PC-9 (cell line): ENCODE measurements around the gene REXO4. TPM values are rescaled to one million over a fixed set of nuclear protein-coding genes. Genes with fewer than 3 reads are reported as not detected.

ENCODE experiments used
- BruUV-seq: library from RNA; stranded (reverse); fragments of 400-500 nt; replicated peaks from 2 replicates; lab custom pipeline; 2021; lab: Mats Ljungman, UMichigan
- CTCF ChIA-PET: fragments of 300-600 bp; sonication (Branson Sonifier 250); formaldehyde crosslinking; loops from one replicate; lab custom pipeline; 2022; ENCODE audit warnings: antibody characterized with exemption; lab: Charles Lee
- POLR2A ChIA-PET: fragments of 300-600 bp; sonication (Branson Sonifier 250); formaldehyde crosslinking; loops from one replicate; lab custom pipeline; 2022; ENCODE audit warnings: antibody characterized with exemption; ENCODE audit not compliant: unreplicated experiment; lab: Charles Lee
- DNase-seq, 2 experiments: peaks; one replicate each; pipeline versions ENCODE4 v3.0.0 to v3.0.0-alpha.2; 2015 to 2022; ENCODE audit warnings: mixed read lengths in 1 of 2
- H2AFZ ChIP-seq: fragments of 200-600 bp; sonication (generic); 2 replicates; pipeline ENCODE4 v1.8.1; 2017; ENCODE audit warnings: antibody characterized with exemption
- H3F3A ChIP-seq: fragments of 200-600 bp; sonication (generic); 2 replicates; pipeline ENCODE4 v1.8.1; 2017; ENCODE audit warnings: antibody characterized with exemption, mild to moderate bottlenecking, low read depth; ENCODE audit not compliant: insufficient read depth
- H3K27ac ChIP-seq: fragments of 200-600 bp; sonication (generic); 2 replicates; pipeline ENCODE4 v1.6.1; 2016; ENCODE audit warnings: mixed run types
- H3K27me3 ChIP-seq: fragments of 200-600 bp; sonication (generic); 2 replicates; pipeline ENCODE4 v1.6.1; 2016; ENCODE audit warnings: low read depth, mixed run types; ENCODE audit not compliant: insufficient read depth
- H3K36me3 ChIP-seq: fragments of 200-600 bp; sonication (generic); 2 replicates; pipeline ENCODE4 v1.6.1; 2016; ENCODE audit warnings: low read depth, mixed run types
- H3K4me1 ChIP-seq: fragments of 200-600 bp; sonication (generic); replicated peaks from 2 replicates; pipeline ENCODE4 v1.6.1; 2016; ENCODE audit warnings: mixed run types; ENCODE audit not compliant: insufficient read depth
- H3K4me2 ChIP-seq: fragments of 200-600 bp; sonication (generic); 2 replicates; pipeline ENCODE4 v1.6.1; 2017; ENCODE audit warnings: mixed run types
- H3K4me3 ChIP-seq: fragments of 200-600 bp; sonication (generic); 2 replicates; pipeline ENCODE4 v1.6.1; 2016; ENCODE audit warnings: mixed run types
- H3K79me2 ChIP-seq: fragments of 200-600 bp; sonication (generic); 2 replicates; pipeline ENCODE4 v1.6.1; 2017; ENCODE audit warnings: low read depth, mixed run types
- H3K9me2 ChIP-seq: fragments of 200-600 bp; sonication (generic); 2 replicates; pipeline ENCODE4 v1.8.1; 2017; ENCODE audit warnings: mild to moderate bottlenecking; ENCODE audit not compliant: insufficient read depth
- H3K9me3 ChIP-seq: fragments of 200-600 bp; sonication (generic); 2 replicates; pipeline ENCODE4 v1.8.1; 2016; ENCODE audit warnings: low read depth; ENCODE audit not compliant: insufficient read depth
- H4K20me1 ChIP-seq: fragments of 200-600 bp; sonication (generic); 2 replicates; pipeline ENCODE4 v1.8.1; 2017; ENCODE audit not compliant: insufficient read depth
- CTCF ChIP-seq: fragments of 200-600 bp; sonication (generic); conservative IDR thresholded peaks from 2 replicates; pipeline ENCODE4 v1.6.1; 2017; ENCODE audit warnings: mixed run types, antibody characterized with exemption, mild to moderate bottlenecking, moderate library complexity
- EZH2 ChIP-seq: fragments of 200-600 bp; sonication (generic); IDR thresholded peaks from 2 replicates; pipeline ENCODE4 v1.8.0; 2017; ENCODE audit warnings: antibody characterized with exemption, low read depth
- intact Hi-C: fragments of 100-400 bp; cut with micrococcal nuclease; formaldehyde crosslinking; loops from one replicate; pipeline ENCODE4 v1.10.0; 2022; ENCODE audit not compliant: unreplicated experiment
- total RNA-seq: library from RNA; stranded (reverse); gene quantifications from 2 replicates; pipeline ENCODE4 v1.2.3, GENCODE V29; 2021

REXO4 gene
- total RNA-seq, 1 experiment from 2014 or later: 32.6 TPM

DNA sequence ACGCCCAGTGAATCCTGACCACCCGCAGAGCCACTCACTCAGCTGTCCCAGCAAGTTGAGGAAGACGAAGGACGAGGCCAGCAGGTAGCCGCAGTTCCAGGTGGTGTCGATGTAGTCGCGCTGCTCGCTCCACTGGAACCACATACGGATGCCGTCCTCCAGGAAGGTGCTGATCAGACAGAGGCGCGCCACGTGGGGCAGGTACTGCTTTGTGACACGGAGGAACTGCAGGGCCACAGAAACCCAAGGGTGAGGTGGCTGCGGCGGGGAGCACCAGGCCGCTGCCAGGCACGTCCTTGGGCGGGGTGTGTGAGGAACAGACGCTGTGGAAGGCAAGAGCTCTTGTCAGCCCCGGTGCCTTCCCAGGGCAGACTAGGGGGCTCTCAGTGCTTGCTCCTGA, 50.6 kb downstream of the REXO4 start:
- H3K36me3 ChIP-seq: peaks cover 32% of the 10 kb centered on the region
- H3K27ac ChIP-seq: no peak overlapping the region
- no peaks in the 10 kb centered on the region for H3K9me3 ChIP-seq
- peaks cover 21% of the 10 kb centered on the region; the same call in 1 of the 2 replicates for H3F3A ChIP-seq
- CTCF ChIA-PET: no interaction called here
- POLR2A ChIA-PET: no interaction called here
- H2AFZ ChIP-seq: no peak overlapping the region
- H3K4me3 ChIP-seq: no peak overlapping the region
- no peaks in the 10 kb centered on the region for H3K9me2 ChIP-seq
- no peaks in the 10 kb centered on the region for H3K4me1 ChIP-seq
- BruUV-seq: no TSS peak
- peaks cover 53% of the 10 kb centered on the region for H3K79me2 ChIP-seq
- TF ChIP-seq EZH2 (no peak), CTCF (no peak)
- intact Hi-C loops: no loop called here
- H4K20me1 ChIP-seq: peaks cover 96% of the 10 kb centered on the region
- H3K4me2 ChIP-seq: no peak overlapping the region
- DNase-seq: no peak
- H3K27me3 ChIP-seq: no peaks in the 10 kb centered on the region

- Histone ChIP-seq H2AFZ (no peak overlapping the region), H3K9me2 (no peaks in the 10 kb centered on the region), H4K20me1 (peaks cover 96% of the 10 kb centered on the region), H3K27me3 (no peaks in the 10 kb centered on the region), H3K27ac (no peak overlapping the region), H3K4me2 (no peak overlapping the region), H3K4me1 (no peaks in the 10 kb centered on the region), H3K9me3 (no peaks in the 10 kb centered on the region), H3K36me3 (peaks cover 38% of the 10 kb centered on the region), H3K79me2 (peaks cover 46% of the 10 kb centered on the region), H3F3A (peaks cover 29% of the 10 kb centered on the region), H3K4me3 (no peak overlapping the region)
- ChIA-PET CTCF (interaction anchor here (0.6 kb wide), 1 partner anchor 119 kb away, joined by 3 read pairs; no protein-coding TSS in a partner anchor), POLR2A (no interaction called here)
- TF ChIP-seq EZH2 (no peak), CTCF (no peak)
- BruUV-seq: no TSS peak
- DNase-seq: no peak
- intact Hi-C loops: no loop called here
Measured at GRCh38 chr9:133366435-133366834, 51.4 kb downstream of the REXO4 start.

- Histone ChIP-seq H2AFZ (no peak overlapping the region), H3K9me2 (no peaks in the 10 kb centered on the region), H3K4me2 (no peak overlapping the region), H3K36me3 (peaks cover 39% of the 10 kb centered on the region), H4K20me1 (peaks cover 74% of the 10 kb centered on the region), H3K9me3 (no peaks in the 10 kb centered on the region), H3F3A (peaks cover 36% of the 10 kb centered on the region), H3K79me2 (peaks cover 8% of the 10 kb centered on the region; the same call in 1 of the 2 replicates), H3K27me3 (no peaks in the 10 kb centered on the region), H3K4me3 (no peak overlapping the region), H3K4me1 (peaks cover 2% of the 10 kb centered on the region), H3K27ac (no peak overlapping the region)
- ChIA-PET CTCF (interaction anchor here (0.5 kb wide), 1 partner anchor 177 kb away, joined by 3 read pairs; no protein-coding TSS in a partner anchor), POLR2A (no interaction called here)
- DNase-seq: no peak
- intact Hi-C loops: no loop called here
- TSS peak; percentile 13 for BruUV-seq
- no peak for TF ChIP-seq CTCF
- no peak for TF ChIP-seq EZH2
Measured at GRCh38 chr9:133362359-133363044, 55.3 kb downstream of the REXO4 start.
